Right lobe of liver (tissue), 6 donors: ENCODE results near the gene SLC17A7. TPM values are rescaled to one million over a fixed set of nuclear protein-coding genes. Genes with fewer than 3 reads are reported as not detected.

ENCODE experiments used
- ATAC-seq, 4 donors: fragments of 200-7000 bp; cut with Tn5 transposase; one replicate each; pipeline ENCODE4 v1.9.1; 2020; ENCODE audit warnings: mild to moderate bottlenecking in 4 of 4, moderate library complexity in 4 of 4
- DNase-seq, 3 donors: peaks; one replicate each; pipeline ENCODE4 v3.0.0-alpha.2; 2020
- H3K27ac ChIP-seq, 3 donors: fragments of 200-600 bp; one replicate each; pipeline ENCODE4 v1.8.0; 2022
- H3K27me3 ChIP-seq, 2 donors: fragments of 200-600 bp; one replicate each; pipeline ENCODE4 v1.8.0; 2022
- H3K36me3 ChIP-seq, 4 donors: fragments of 200-600 bp; sonication (generic) in 1 of 4; one replicate each; pipeline versions ENCODE4 v1.5.1 to v1.8.0; 2017 to 2022; ENCODE audit warnings: control low read depth in 1 of 4
- H3K4me1 ChIP-seq, 4 donors: fragments of 200-600 bp; sonication (generic) in 1 of 4; one replicate each; pipeline versions ENCODE4 v1.5.1 to v1.8.0; 2017 to 2022; ENCODE audit warnings: control low read depth in 1 of 4
- H3K4me3 ChIP-seq, 3 donors: fragments of 200-600 bp; one replicate each; pipeline ENCODE4 v1.8.0; 2022
- H3K9me3 ChIP-seq, 4 donors: fragments of 200-600 bp; sonication (generic) in 1 of 4; one replicate each; pipeline versions ENCODE4 v1.5.1 to v1.8.0; 2017 to 2022; ENCODE audit warnings: control low read depth in 1 of 4
- POLR2A ChIP-seq: fragments of 450-650 bp; IDR thresholded peaks from one replicate; pipeline ENCODE4 v1.6.1; 2017; ENCODE audit warnings: antibody characterized with exemption, mild to moderate bottlenecking
- WGBS: methylation state at CpG from one replicate; pipeline ENCODE4 v1.1.6; 2018; ENCODE audit warnings: low coverage, low lambda C conversion rate; ENCODE audit not compliant: insufficient coverage; ENCODE audit errors: missing lambda C conversion rate; 5-methylcytosine and 5-hydroxymethylcytosine counted together
- intact Hi-C, 2 donors: fragments of 100-400 bp; cut with DNase I; formaldehyde crosslinking; loops; one replicate each; pipeline versions ENCODE4 v1.11.2 to v1.14.1; 2022
- total RNA-seq, 6 experiments: library from RNA; depleted of rRNA in 2 of 6; stranded (reverse); fragments of >200 nt in 2 of 6; fragmentation: NEBNext Ultra II Directional in 3 of 6; extraction: Animal tissue kit (Norgen Biotek cat#: 25700) in 3 of 6; gene quantifications; one replicate each; pipeline versions ENCODE4 v1.1.0 to v1.2.4, GENCODE V29; 2016 to 2023
- TF ChIP-seq, protein P1 (sequence below), 4 donors: fragments of 200-600 bp in 3 of 4; fragments of 450-650 bp in 1 of 4; IDR thresholded peaks; one replicate each; pipeline versions ENCODE4 v1.5.1 to v1.8.0; 2016 to 2022; ENCODE audit warnings: antibody characterized with exemption in 4 of 4, mild to moderate bottlenecking in 2 of 4
- donor health status: DM: no; HTN: yes; CAD: no.
- donor health status: DM: no; HTN: no; CAD: no.
- donor health status: DM: no; HTN: no; CAD: no.
- donor health status: DM: no; HTN: yes; CAD: no.
- donor health status: DM: no; HTN: yes; CAD: no.

The SLC17A7 gene
- total RNA-seq, 6 experiments from 2014 or later, result 0.13 TPM; not detected in 5

DNA sequence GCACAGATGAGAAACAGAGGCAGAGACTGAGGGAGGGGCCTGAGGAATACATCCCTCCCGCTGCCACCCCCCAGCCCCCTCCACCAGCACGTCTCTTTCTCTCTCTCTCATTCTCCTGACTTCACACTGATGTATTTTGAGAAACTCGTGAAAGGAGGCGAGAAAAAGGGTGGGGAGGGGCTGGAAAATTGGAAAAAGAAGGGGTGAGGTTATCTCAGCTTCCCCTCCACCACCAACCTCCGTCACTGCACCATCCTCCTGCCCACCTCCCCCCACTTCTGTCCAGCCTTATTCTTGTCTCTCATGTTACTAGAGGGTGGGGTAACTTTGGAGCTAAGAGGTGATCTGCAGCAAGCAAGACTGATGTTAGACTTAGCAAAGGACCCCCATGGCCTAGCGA, 1.5 kb downstream of the SLC17A7 start:
- H3K27ac ChIP-seq, result no peak overlapping the region
- H3K4me3 ChIP-seq, result no peak overlapping the region
- peaks cover 0 to 4% of the 10 kb centered on the region in 2 donors for H3K27me3 ChIP-seq
- no peaks in the 10 kb centered on the region for H3K9me3 ChIP-seq
- DNase-seq (no peak), ATAC-seq (no peak)
- H3K4me1 ChIP-seq, result no peaks in the 10 kb centered on the region
- H3K36me3 ChIP-seq, result no peaks in the 10 kb centered on the region
- 29% methylated on average over 5 of the region's 6 CpGs for WGBS
- TF ChIP-seq, protein P1, sequence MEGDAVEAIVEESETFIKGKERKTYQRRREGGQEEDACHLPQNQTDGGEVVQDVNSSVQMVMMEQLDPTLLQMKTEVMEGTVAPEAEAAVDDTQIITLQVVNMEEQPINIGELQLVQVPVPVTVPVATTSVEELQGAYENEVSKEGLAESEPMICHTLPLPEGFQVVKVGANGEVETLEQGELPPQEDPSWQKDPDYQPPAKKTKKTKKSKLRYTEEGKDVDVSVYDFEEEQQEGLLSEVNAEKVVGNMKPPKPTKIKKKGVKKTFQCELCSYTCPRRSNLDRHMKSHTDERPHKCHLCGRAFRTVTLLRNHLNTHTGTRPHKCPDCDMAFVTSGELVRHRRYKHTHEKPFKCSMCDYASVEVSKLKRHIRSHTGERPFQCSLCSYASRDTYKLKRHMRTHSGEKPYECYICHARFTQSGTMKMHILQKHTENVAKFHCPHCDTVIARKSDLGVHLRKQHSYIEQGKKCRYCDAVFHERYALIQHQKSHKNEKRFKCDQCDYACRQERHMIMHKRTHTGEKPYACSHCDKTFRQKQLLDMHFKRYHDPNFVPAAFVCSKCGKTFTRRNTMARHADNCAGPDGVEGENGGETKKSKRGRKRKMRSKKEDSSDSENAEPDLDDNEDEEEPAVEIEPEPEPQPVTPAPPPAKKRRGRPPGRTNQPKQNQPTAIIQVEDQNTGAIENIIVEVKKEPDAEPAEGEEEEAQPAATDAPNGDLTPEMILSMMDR (IDR thresholded peaks at IDR 0.05), result no peak
- no peak for TF ChIP-seq POLR2A
- intact Hi-C loops, result loop anchor here (5.0 to 10.0 kb wide), 2 partner anchors 43 to 185 kb away; no protein-coding TSS in a partner anchor

GRCh38 chr19:49438261-49438660, 3.1 kb downstream of the SLC17A7 start:
- Histone ChIP-seq H3K27ac (no peak overlapping the region), H3K27me3 (peaks cover 0 to 4% of the 10 kb centered on the region in 2 donors), H3K9me3 (no peaks in the 10 kb centered on the region), H3K4me1 (no peaks in the 10 kb centered on the region), H3K36me3 (no peaks in the 10 kb centered on the region), H3K4me3 (no peak overlapping the region)
- ATAC-seq (no peak), DNase-seq (no peak)
- TF ChIP-seq, protein P1 (IDR thresholded peaks at IDR 0.05), result no peak
- TF ChIP-seq POLR2A, result no peak
- intact Hi-C loops, result loop anchor here (5.0 to 10.0 kb wide), 2 partner anchors 41 to 183 kb away; no protein-coding TSS in a partner anchor
- 3% methylated on average over 6 of the region's 6 CpGs for WGBS

DNA sequence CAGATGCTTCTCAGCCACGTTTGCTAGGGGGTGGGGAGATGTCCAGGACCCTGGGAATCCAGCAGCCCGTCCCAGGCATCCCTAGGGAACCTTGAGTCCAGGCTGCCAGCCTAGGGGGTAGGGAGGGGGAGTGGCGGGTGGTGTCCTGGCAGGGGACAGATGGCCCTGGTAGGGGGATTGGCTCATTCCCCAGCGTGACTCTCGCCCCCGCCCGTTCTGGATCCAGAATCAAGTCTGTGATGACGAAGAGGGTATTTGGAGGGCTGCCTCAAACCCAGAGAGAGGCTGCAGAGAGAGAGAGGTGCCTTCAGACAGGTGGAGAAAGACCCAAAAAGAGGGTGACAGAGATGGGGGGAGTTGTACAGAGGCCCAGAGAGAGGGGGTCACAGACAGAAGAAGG, 4.1 kb downstream of the SLC17A7 start:
- ATAC-seq, result no peak
- no peak overlapping the region for H3K4me3 ChIP-seq
- H3K36me3 ChIP-seq, result no peaks in the 10 kb centered on the region
- DNase-seq, result no peak
- peaks cover 3 to 15% of the 10 kb centered on the region in 2 donors for H3K27me3 ChIP-seq
- intact Hi-C loops, result loop anchor here (5.0 to 10.0 kb wide), 2 partner anchors 40 to 182 kb away; no protein-coding TSS in a partner anchor
- H3K9me3 ChIP-seq, result no peaks in the 10 kb centered on the region
- 15% methylated on average over 8 of the region's 8 CpGs for WGBS
- no peaks in the 10 kb centered on the region for H3K4me1 ChIP-seq
- no peak overlapping the region for H3K27ac ChIP-seq
- TF ChIP-seq, protein P1 (IDR thresholded peaks at IDR 0.05), result no peak
- no peak for TF ChIP-seq POLR2A

- no peak for ATAC-seq
Observed at GRCh38 chr19:49436381-49437017, 4.8 kb downstream of the SLC17A7 start.

More at GRCh38 chr19:49436381-49437017, 4.8 kb downstream of the SLC17A7 start:
- no peak for DNase-seq
- Histone ChIP-seq H3K27ac (no peak overlapping the region), H3K9me3 (no peaks in the 10 kb centered on the region), H3K4me3 (no peak overlapping the region), H3K4me1 (no peaks in the 10 kb centered on the region), H3K27me3 (peaks cover 7 to 20% of the 10 kb centered on the region in 2 donors), H3K36me3 (no peaks in the 10 kb centered on the region)
- TF ChIP-seq, protein P1 (IDR thresholded peaks at IDR 0.05), result no peak
- no peak for TF ChIP-seq POLR2A
- WGBS, result 19% methylated on average over 14 of the region's 42 CpGs
- intact Hi-C loops, result loop anchor here (5.0 to 10.0 kb wide), 2 partner anchors 39 to 182 kb away; no protein-coding TSS in a partner anchor
